NCI-H2029 treated with DMSO at 0.1 percent for 48 hours (cell line): Measurements from ENCODE around the gene CEP85.
"Not testable (repeated sequence)": the region's sequence is repeated elsewhere in the genome, so short reads cannot be mapped to it uniquely, and the experiment has no call there.

Experiments used
- DNase-seq: peaks from one replicate; lab custom pipeline; 2025; lab: John Stamatoyannopoulos, UW

Gene CEP85

DNA sequence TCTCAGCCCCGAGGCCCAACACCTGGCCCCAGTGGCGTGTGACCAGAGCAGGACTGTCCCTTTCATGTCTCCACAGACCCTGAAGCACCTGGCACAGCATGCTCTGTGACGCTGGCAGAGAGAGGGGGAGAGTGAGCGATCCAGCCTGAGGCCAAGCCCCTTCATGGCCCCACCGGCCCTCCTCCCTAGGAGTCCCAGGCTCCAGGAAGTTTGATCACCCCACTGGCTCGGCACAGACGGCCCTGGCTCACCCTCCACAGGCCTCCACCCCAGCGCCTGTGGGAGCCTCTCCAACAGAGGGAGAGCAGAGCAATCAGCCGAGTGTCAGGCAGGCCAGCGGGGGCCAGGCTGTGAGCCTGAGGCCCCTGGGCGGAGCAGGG is 56.9 kb downstream of the CEP85 start:
- DNase-seq = no peak

DNA sequence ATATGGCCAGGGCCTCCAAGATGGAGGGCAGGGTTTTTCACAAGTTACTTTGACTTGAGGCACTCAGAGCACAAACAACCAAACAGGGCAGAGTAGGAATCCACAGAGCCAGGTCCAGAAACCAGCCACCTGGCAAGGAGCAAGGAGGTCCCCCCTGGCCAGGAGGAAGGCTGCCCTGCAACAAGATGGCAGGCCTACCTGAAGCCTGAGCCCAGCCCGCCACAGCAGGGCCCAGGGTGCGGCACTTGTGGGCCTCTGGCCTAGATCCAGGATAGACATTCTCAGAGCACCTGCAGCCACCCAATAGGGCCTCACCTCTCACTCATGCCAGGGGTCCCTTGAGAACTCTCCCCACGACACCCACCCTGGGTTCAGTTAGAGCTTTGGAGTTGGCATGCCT is 57.4 kb downstream of the CEP85 start:
- no peak for DNase-seq

DNA sequence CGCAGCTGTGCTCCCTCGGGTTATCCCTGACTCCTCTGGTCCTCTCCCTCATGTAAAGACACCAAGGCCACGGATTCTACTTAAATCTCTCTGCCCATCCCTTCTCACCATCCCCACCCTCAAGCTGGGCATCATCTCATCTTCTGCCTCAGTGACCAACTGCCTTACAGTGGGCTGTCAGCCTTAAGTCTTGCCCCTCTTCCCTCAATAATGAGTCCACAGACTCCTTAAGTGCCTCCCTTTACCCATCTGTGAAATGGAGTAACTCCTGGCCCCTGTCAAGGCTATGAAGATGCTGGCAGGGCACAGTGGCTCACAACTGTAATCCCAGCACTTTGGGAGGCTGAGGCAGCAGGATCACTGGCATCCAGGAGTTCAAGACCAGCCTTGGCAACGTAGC is 57.9 kb downstream of the CEP85 start:
- no peak for DNase-seq

DNA sequence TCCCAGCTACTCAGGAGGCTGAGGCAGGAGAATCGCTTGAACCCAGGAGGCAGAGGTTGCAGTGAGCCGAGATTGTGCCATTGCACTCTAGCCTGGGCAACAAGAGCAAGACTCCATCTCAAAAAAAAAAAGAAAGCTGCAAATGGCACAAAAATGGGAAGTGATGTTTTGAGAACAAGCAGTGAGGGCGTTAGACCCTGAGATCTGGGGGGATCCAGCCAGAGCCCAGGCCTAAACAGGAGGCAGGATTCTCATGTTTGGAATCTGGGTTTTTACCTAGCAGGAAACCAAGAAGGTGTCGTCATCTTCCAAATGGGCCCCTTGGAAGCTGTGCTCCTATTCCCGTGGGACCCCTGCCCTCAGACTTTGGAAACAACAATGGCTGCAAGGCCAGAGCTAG is 58.7 kb downstream of the CEP85 start:
- not testable (repeated sequence) for DNase-seq

DNA sequence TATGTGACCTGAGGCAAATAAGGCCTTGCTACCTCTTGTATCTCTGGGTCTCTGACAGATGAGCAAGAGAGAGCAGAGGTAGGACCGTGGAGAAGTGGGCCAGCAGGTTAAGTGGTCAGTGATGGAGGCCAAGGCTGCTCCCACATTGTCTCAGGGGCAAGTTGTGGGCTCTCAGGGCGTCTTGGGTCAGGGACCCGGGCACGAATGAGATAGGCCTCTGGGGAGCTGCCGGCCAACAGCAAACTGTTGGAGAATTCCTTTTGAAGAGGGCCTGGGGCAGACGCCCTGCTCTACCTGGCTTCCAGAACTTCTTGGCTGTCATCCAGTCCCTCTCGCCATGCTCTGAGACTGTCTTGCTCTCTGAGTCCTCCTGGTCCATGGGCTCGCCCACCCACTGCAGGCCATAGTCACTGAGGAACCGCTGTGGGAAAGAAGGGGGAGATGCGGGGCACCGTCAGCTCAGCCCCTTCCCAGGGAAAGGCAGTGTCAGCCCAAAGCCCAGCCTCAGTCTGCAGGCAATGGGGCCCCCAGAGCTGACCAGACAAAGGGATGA is 60.0 kb downstream of the CEP85 start:
- DNase-seq = no peak

DNA sequence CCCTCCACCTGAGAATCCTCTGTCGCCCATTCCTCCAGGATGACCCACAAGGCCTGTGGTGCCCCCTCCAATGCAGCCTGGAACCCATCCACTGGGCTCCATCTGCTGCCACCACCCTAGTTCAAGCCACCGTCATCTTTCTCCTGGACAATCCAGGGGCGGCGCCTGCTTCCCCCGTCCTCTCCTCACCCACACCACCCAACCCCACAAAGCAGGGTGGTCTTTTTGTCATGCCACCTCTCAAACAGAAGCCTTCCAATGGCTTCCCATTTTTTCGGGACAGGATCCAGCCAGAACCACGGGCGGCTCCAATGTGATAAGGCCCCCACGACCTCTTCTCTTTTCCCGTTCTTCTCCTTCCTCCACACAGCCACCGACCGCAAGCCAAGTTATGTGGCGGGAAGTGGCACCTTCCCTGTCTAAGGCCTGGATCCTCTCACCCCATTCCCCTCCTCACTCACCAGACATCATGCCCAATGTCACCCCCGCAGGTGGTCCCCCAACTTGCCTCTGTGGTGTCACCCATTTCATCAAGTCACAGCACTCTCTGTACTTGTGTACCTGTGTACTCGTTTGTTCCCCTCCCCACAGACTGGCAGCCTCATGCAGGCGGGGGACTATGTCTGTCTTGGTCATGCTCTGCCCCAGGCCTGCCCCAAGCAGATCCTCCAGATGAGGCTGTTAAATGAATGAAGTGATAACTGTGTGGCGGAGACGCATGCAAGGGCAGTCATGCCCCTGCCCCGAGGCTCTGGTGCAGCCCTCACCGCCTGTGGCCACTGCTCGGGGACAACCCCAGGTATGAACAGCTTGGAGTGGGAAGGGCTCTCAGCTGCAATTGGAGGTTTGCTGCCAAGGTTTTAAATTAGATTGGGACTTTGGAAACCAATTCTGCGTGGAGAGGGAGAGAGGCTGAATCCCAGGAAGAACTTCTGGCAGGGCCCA is 61.5 kb downstream of the CEP85 start:
- DNase-seq = no peak

GRCh38 chr1:26296340-26297056 is 62.5 kb downstream of the CEP85 start:
- no peak for DNase-seq

DNA sequence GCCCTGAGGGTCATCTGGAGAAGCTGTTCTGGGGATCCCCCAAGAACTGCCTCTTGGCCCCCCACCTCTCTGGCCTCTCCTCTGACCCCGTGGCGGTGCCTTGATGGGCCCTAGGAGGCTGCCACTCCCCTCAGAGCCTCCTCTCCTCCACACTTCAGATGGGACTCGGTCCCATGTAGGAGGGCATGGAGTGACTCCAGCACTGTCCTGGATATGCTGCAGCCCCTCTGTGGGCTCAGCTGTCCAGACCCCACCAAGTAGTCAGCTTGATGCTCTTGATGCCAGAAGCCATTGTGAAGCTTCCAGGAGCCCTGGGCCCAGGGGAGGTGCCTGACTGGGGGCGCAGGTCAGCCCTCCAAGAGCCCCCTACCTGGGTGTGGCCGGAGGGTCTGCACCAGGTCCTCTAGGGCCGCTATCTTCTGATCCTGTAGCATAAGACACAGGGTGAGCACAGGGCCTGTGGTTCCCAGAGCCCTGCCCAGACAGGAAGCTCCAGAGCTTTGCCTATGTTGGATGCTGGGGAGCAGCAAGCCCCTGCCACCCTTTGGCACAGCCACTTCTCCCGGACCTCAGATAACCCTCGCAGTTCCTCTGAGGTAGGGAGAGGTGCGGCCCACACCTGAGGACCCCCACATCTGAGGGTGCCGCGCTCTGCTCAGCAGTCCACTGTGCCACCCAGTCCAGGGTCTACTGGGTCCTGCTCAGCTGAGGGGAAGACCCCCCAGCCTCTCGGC is 63.2 kb downstream of the CEP85 start:
- no peak for DNase-seq

GRCh38 chr1:26297791-26298124 is 63.8 kb downstream of the CEP85 start:
- no peak for DNase-seq

DNA sequence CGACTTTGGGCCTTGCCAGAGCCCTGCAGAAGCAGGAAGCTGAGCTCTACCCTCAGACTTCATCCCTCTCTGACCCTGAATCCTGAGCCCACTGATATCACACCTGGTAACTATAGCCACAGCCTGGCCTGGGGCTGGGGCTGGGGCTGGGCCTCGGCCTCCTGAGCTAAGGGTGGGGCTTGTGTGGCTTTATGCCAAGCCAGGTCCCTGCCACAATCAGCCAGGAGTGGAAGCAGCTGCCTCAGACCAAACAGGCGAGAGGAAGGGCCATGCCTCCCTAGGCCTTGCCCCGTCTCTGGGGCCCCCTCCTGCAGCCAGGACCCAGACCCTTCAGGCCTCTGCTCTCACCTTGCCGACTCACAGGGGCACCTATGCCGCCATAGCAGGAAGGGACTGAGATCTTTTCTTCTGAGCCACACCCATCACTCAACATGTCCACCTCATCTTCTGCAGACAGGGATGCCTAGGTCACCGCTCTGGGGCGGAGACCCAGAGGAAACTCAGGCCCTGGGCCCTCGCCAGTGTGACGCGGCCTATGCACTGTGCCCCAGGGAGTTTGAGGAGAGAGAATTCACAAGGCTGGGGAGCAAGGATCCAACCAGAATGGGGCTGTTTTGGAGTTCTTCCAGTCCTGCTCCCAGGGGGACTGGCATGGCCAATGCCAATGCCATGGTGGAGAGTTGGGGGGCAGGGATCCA is 66.7 kb downstream of the CEP85 start:
- no peak for DNase-seq

GRCh38 chr1:26302733-26303405 is 68.9 kb downstream of the CEP85 start:
- DNase-seq = no peak

GRCh38 chr1:26305667-26306289 is 71.8 kb downstream of the CEP85 start:
- DNase-seq = no peak

- DNase-seq = peak; percentile 71
These were observed 72.6 kb downstream of the CEP85 start, which contains the start of gene UBXN11 for GRCh38 chr1:26306290-26307229. Gene UBXN11, minus strand, starts transcription at chr1:26306636. Its CDS starts 3,753 bp downstream, at chr1:26302883.

DNA sequence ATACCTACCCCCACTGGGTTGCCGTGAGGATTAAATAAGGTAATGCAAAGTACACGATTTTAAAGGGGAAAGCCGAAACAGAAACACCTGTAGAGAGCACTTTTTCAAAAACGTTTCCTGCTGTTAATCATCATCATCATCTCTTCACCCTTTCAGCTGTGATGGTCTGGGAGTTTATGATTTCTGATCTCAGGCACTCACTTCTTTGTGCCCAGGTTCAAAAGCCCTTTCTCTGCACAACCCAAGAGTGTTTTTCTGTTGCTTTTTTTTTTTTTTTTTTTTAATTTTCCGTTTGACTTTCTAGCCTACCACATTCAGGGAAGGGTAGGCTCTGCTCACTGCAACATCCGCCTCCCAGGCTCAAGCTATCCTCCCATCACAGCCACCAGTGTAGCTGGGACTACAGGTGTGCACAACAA is 73.4 kb downstream of the CEP85 start:
- DNase-seq = no peak

DNA sequence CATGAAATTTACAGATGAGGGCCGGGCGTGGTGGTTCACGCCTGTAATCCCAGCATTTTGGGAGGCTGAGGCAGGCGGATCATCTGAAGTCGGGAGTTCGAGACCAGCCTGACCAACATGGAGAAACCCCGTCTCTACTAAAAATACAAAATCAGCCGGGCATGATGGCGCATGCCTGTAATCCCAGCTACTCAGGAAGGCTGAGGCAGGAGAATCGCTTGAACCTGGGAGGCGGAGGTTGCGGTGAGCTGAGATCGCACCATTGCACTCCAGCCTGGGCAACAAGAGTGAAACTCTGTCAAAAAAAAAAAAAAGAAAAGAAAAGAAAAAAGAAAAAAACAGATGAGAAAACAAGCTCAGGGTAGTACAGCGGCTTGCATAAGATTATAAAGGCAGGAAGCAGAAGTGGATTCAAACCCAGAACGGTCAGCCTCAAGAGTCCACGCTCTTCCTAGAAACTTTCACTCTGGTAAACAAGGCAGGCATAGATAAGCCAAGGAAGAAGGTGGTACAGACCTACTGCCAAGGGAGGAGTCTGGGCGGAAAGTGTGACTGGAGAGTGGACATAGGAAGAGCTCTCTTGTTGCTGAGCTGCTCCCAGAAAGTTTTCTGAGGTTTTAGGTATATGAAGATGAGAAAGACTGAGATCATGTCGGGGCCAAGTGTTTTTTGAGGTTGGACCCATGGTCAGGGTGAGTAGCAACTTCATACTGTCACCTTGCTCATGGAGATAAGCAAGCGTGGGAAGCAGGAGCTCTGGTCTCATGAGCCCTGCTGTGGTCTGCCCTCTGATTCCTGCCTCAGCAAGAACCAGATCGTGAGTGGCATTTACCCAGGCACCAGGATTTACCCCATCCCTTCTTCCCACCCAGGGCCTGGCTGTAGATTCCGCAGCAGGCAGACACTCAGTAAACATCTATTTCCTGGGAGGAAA is 74.2 kb downstream of the CEP85 start:
- DNase-seq = not testable (repeated sequence)

GRCh38 chr1:26314501-26314900 is 80.5 kb downstream of the CEP85 start:
- DNase-seq = no peak

- DNase-seq = no peak
These were observed 82.2 kb downstream of the CEP85 start for GRCh38 chr1:26315874-26316850.
